OCI-LY7 (cell line): ENCODE measurements around the gene LYRM9.

Source experiments
- EZH2phosphoT487 ChIP-seq: fragments of 200-600 bp; sonication (generic); IDR thresholded peaks from 2 replicates; pipeline ENCODE4 v1.6.1; 2018; ENCODE audit warnings: low read depth, borderline replicate concordance, mild to moderate bottlenecking, mixed run types, antibody characterized with exemption, low read length, moderate library complexity, mixed read lengths
- TF ChIP-seq, protein P1 (sequence below): fragments of 200-600 bp; sonication (generic); conservative IDR thresholded peaks from 2 replicates; pipeline ENCODE4 v1.5.1; 2014; ENCODE audit warnings: mild to moderate bottlenecking, antibody characterized with exemption, low read length, moderate library complexity, mixed read lengths

DNA sequence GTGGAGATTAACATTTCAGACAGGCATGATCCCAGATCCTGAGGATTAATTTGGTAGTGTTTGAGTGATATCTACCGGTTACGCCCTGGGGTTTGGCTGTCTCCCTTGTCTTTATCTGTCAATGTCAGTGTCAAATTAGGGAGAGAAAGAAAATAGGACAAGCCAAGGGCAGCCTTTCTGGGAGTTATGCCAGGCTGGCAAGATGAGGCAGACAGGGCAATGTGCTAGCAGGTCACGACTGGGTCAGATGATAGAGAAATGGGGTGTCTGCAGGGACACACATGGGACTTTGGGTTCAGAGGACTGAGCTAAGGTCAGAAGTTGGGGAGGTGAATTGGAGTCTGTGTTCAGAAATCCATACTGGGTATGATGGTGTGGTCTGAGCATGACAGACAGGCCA lies 27.4 kb upstream of the LYRM9 start:
- TF ChIP-seq, protein P1, sequence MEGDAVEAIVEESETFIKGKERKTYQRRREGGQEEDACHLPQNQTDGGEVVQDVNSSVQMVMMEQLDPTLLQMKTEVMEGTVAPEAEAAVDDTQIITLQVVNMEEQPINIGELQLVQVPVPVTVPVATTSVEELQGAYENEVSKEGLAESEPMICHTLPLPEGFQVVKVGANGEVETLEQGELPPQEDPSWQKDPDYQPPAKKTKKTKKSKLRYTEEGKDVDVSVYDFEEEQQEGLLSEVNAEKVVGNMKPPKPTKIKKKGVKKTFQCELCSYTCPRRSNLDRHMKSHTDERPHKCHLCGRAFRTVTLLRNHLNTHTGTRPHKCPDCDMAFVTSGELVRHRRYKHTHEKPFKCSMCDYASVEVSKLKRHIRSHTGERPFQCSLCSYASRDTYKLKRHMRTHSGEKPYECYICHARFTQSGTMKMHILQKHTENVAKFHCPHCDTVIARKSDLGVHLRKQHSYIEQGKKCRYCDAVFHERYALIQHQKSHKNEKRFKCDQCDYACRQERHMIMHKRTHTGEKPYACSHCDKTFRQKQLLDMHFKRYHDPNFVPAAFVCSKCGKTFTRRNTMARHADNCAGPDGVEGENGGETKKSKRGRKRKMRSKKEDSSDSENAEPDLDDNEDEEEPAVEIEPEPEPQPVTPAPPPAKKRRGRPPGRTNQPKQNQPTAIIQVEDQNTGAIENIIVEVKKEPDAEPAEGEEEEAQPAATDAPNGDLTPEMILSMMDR: no peak
- no peak for TF ChIP-seq EZH2phosphoT487
